T-cell (primary cell): Measurements from ENCODE around the gene BGN. TPM values are rescaled to one million over a fixed set of nuclear protein-coding genes. Genes with fewer than 3 reads are reported as not detected.

Experiments used
- ATAC-seq, 4 experiments: fragments of 200-7000 bp in 3 of 4; fragments of 150-1000 bp in 1 of 4; cut with Tn5 transposase; replicated peaks in 1 of 4; 1 replicate in 3 of 4; 2 replicates in 1 of 4; pipeline ENCODE4 v1.10.0; 2021; ENCODE audit warnings: moderate library complexity in 3 of 4, mild to moderate bottlenecking in 2 of 4, moderate number of reproducible peaks in 1 of 4
- CTCF ChIA-PET, 2 donors: fragments of 300-600 bp; sonication (Branson Sonifier 250); formaldehyde crosslinking; loops; one replicate each; lab custom pipeline; 2022; ENCODE audit warnings: antibody characterized with exemption in 2 of 2; lab: Charles Lee
- POLR2A ChIA-PET, 2 donors: fragments of 300-600 bp; sonication (Branson Sonifier 250); formaldehyde crosslinking; loops; one replicate each; lab custom pipeline; 2022; ENCODE audit warnings: antibody characterized with exemption in 2 of 2; lab: Charles Lee
- DNase-seq, 35 experiments: peaks; one replicate each; pipeline versions ENCODE4 v3.0.0 to v3.0.0-alpha.2; 2013 to 2023
- H3K27ac ChIP-seq: one replicate; pipeline ENCODE4 v1.5.1; 2013; ENCODE audit warnings: low read length
- H3K27me3 ChIP-seq, 2 experiments: replicated peaks in 1 of 2; 1 replicate in 1 of 2; 2 replicates in 1 of 2; pipeline versions ENCODE4 v1.6.1 to v1.7.0; 2013; ENCODE audit warnings: low read length in 1 of 2, mixed read lengths in 1 of 2; ENCODE audit not compliant: control insufficient read depth in 2 of 2, insufficient read depth in 2 of 2; ENCODE audit errors: extremely low read depth in 1 of 2
- H3K36me3 ChIP-seq, 2 donors: 1 replicate in 1 of 2; 2 replicates in 1 of 2; pipeline versions ENCODE4 v1.6.1 to v1.7.0; 2013; ENCODE audit warnings: low read length in 1 of 2; ENCODE audit not compliant: control insufficient read depth in 2 of 2, insufficient read depth in 1 of 2; ENCODE audit errors: extremely low read depth in 1 of 2
- H3K4me1 ChIP-seq, 2 experiments: 1 replicate in 1 of 2; 2 replicates in 1 of 2; pipeline versions ENCODE4 v1.6.1 to v1.7.0; 2013; ENCODE audit warnings: low read length in 2 of 2, mixed read lengths in 1 of 2; ENCODE audit not compliant: insufficient read depth in 2 of 2, control insufficient read depth in 1 of 2; ENCODE audit errors: extremely low read depth in 1 of 2
- H3K4me3 ChIP-seq, 2 donors: 1 replicate in 1 of 2; 2 replicates in 1 of 2; pipeline versions ENCODE4 v1.5.1 to v1.7.0; 2013; ENCODE audit warnings: mild to moderate bottlenecking in 2 of 2, low read length in 1 of 2, moderate library complexity in 1 of 2; ENCODE audit not compliant: control insufficient read depth in 1 of 2; ENCODE audit errors: extremely low read depth in 1 of 2
- H3K9me3 ChIP-seq: 2 replicates; pipeline ENCODE4 v1.7.0; 2013
- H3K27ac Mint-ChIP-seq, 2 donors: one replicate each; pipeline ENCODE4 v1.8.0; 2020 to 2021; ENCODE audit warnings: mild to moderate bottlenecking in 2 of 2, mixed read lengths in 2 of 2
- H3K27me3 Mint-ChIP-seq, 2 donors: one replicate each; pipeline ENCODE4 v1.8.0; 2021 to 2022; ENCODE audit warnings: mixed read lengths in 2 of 2
- H3K36me3 Mint-ChIP-seq: one replicate; pipeline ENCODE4 v1.8.0; 2021; ENCODE audit warnings: mixed read lengths
- H3K4me1 Mint-ChIP-seq, 3 donors: one replicate each; pipeline ENCODE4 v1.8.0; 2020 to 2022; ENCODE audit warnings: mixed read lengths in 3 of 3, mild to moderate bottlenecking in 1 of 3
- H3K4me3 Mint-ChIP-seq, 3 donors: one replicate each; pipeline ENCODE4 v1.8.0; 2020 to 2022; ENCODE audit warnings: mild to moderate bottlenecking in 3 of 3, mixed read lengths in 3 of 3, moderate library complexity in 3 of 3
- H3K9me3 Mint-ChIP-seq, 3 donors: one replicate each; pipeline ENCODE4 v1.8.0; 2020 to 2022; ENCODE audit warnings: mixed read lengths in 3 of 3
- WGBS: methylation state at CpG from one replicate; pipeline ENCODE4 v1.1.5; 2013; ENCODE audit warnings: missing lambda C conversion rate; ENCODE audit not compliant: insufficient coverage; 5-methylcytosine and 5-hydroxymethylcytosine counted together
- total RNA-seq, 35 experiments: library from RNA in 6 of 35; stranded (reverse) in 6 of 35; fragments of 120-200 nt in 1 of 35; gene quantifications; one replicate each; pipeline versions ENCODE4 v1.2.1 to v1.2.4 and lab custom pipeline; 2013 to 2026

The BGN gene
- total RNA-seq, 5 donors from 2014 or later (not counting 1 experiment from before 2014, with no cell fraction given): 0.25 to 0.70 (median 0.30) TPM; not detected in 2

GRCh38 chrX:153477901-153478300 lies 16.9 kb upstream of the BGN start:
- DNase-seq (no peak), ATAC-seq (no peak)
- H3K36me3 Mint-ChIP-seq: no peaks in the 10 kb centered on the region
- H3K4me1 Mint-ChIP-seq: peaks cover 5 to 12% (median 9%) of the 10 kb centered on the region in 3 donors
- peaks cover 0 to 3% of the 10 kb centered on the region in 2 experiments for H3K27me3 ChIP-seq
- no peaks in the 10 kb centered on the region for H3K9me3 Mint-ChIP-seq
- H3K27ac Mint-ChIP-seq: no peak overlapping the region
- no peaks in the 10 kb centered on the region for H3K27me3 Mint-ChIP-seq
- POLR2A ChIA-PET: no interaction called here
- CTCF ChIA-PET: no interaction called here
- H3K27ac ChIP-seq: no peak overlapping the region
- peaks cover 4 to 16% of the 10 kb centered on the region in 2 experiments for H3K4me1 ChIP-seq
- no peaks in the 10 kb centered on the region for H3K9me3 ChIP-seq
- no peaks in the 10 kb centered on the region for H3K36me3 ChIP-seq
- 93% methylated on average over 3 of the region's 9 CpGs for whole genome bisulfite sequencing
- no peak overlapping the region for H3K4me3 Mint-ChIP-seq
- no peak overlapping the region for H3K4me3 ChIP-seq

- H3K9me3 ChIP-seq: no peaks in the 10 kb centered on the region
- peaks cover 0 to 3% of the 10 kb centered on the region in 2 experiments for H3K27me3 ChIP-seq
- no peak for DNase-seq
- Mint-ChIP-seq H3K36me3 (no peaks in the 10 kb centered on the region), H3K4me3 (no peak overlapping the region), H3K4me1 (peaks cover 5 to 9% (median 7%) of the 10 kb centered on the region in 3 donors), H3K27me3 (no peaks in the 10 kb centered on the region), H3K27ac (no peak overlapping the region), H3K9me3 (no peaks in the 10 kb centered on the region)
- ChIA-PET CTCF (no interaction called here), POLR2A (no interaction called here)
- H3K4me3 ChIP-seq: no peak overlapping the region
- H3K36me3 ChIP-seq: no peaks in the 10 kb centered on the region
- H3K4me1 ChIP-seq: peaks cover 4 to 15% of the 10 kb centered on the region in 2 experiments
- ATAC-seq: no peak
- 83% methylated on average over 14 of the region's 16 CpGs for WGBS
- H3K27ac ChIP-seq: no peak overlapping the region
Observed at GRCh38 chrX:153478746-153479145, 16.0 kb upstream of the BGN start.

DNA sequence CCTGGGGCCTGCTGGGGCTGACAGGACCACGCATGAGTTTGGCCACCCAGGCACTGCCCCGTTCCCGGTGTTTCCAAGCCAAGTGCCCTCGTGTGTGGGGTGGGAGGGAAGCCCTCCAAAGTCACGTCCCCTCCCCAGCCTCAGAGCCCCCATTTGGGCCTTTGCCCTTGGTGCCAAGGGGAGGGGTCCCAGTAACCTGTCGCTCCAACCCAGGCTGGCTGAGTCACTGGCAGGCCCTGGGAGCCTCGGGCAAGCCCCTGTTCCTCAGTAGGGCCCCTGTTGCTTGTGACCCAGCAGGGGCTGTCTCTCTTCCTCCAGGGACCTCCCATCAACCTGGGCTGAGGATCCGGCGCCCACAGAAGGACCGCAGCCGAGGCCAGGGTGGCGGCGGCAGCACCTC lies 13.7 kb upstream of the BGN start:
- H3K4me1 ChIP-seq: no peaks in the 10 kb centered on the region
- H3K36me3 ChIP-seq: no peaks in the 10 kb centered on the region
- no peak overlapping the region for H3K4me3 ChIP-seq
- H3K9me3 Mint-ChIP-seq: no peaks in the 10 kb centered on the region
- no peak overlapping the region for H3K27ac ChIP-seq
- no peaks in the 10 kb centered on the region for H3K36me3 Mint-ChIP-seq
- no peaks in the 10 kb centered on the region for H3K27me3 Mint-ChIP-seq
- DNase-seq: no peak
- no peaks in the 10 kb centered on the region for H3K4me1 Mint-ChIP-seq
- no peak for ATAC-seq
- ChIA-PET POLR2A (no interaction called here), CTCF (no interaction called here)
- H3K27me3 ChIP-seq: peaks cover 0 to under 1% of the 10 kb centered on the region in 2 experiments
- no peak overlapping the region for H3K4me3 Mint-ChIP-seq
- no peak overlapping the region for H3K27ac Mint-ChIP-seq
- no peaks in the 10 kb centered on the region for H3K9me3 ChIP-seq
- 95% methylated on average over 6 of the region's 13 CpGs for WGBS

GRCh38 chrX:153482376-153483015 lies 12.3 kb upstream of the BGN start:
- Mint-ChIP-seq H3K27me3 (no peaks in the 10 kb centered on the region), H3K9me3 (no peaks in the 10 kb centered on the region), H3K4me3 (no peak overlapping the region), H3K27ac (no peak overlapping the region), H3K36me3 (no peaks in the 10 kb centered on the region), H3K4me1 (no peaks in the 10 kb centered on the region)
- ATAC-seq: no peak
- Histone ChIP-seq H3K27me3 (no peaks in the 10 kb centered on the region), H3K36me3 (no peaks in the 10 kb centered on the region), H3K27ac (no peak overlapping the region), H3K4me1 (no peaks in the 10 kb centered on the region), H3K4me3 (no peak overlapping the region), H3K9me3 (no peaks in the 10 kb centered on the region)
- ChIA-PET POLR2A (no interaction called here), CTCF (no interaction called here)
- 91% methylated on average over 6 of the region's 23 CpGs for WGBS
- DNase-seq: no peak

GRCh38 chrX:153485396-153486080 lies 9.2 kb upstream of the BGN start:
- POLR2A ChIA-PET: no interaction called here
- ATAC-seq: no peak
- CTCF ChIA-PET: no interaction called here

GRCh38 chrX:153486171-153486570 lies 8.6 kb upstream of the BGN start:
- WGBS: 93% methylated on average over 3 of the region's 10 CpGs
- no peak overlapping the region for H3K4me3 Mint-ChIP-seq
- CTCF ChIA-PET: no interaction called here
- no peak overlapping the region for H3K27ac Mint-ChIP-seq
- no peak overlapping the region for H3K4me3 ChIP-seq
- DNase-seq (no peak), ATAC-seq (no peak)
- no peaks in the 10 kb centered on the region for H3K9me3 Mint-ChIP-seq
- no peaks in the 10 kb centered on the region for H3K36me3 Mint-ChIP-seq
- H3K36me3 ChIP-seq: no peaks in the 10 kb centered on the region
- H3K27ac ChIP-seq: no peak overlapping the region
- H3K27me3 Mint-ChIP-seq: no peaks in the 10 kb centered on the region
- no peaks in the 10 kb centered on the region for H3K4me1 Mint-ChIP-seq
- no peaks in the 10 kb centered on the region for H3K4me1 ChIP-seq
- H3K27me3 ChIP-seq: no peaks in the 10 kb centered on the region
- POLR2A ChIA-PET: no interaction called here
- H3K9me3 ChIP-seq: no peaks in the 10 kb centered on the region

More at GRCh38 chrX:153485396-153486080, 9.2 kb upstream of the BGN start:
- Histone ChIP-seq H3K27me3 (no peaks in the 10 kb centered on the region), H3K4me1 (no peaks in the 10 kb centered on the region), H3K27ac (no peak overlapping the region), H3K4me3 (no peak overlapping the region), H3K36me3 (no peaks in the 10 kb centered on the region), H3K9me3 (no peaks in the 10 kb centered on the region)
- H3K9me3 Mint-ChIP-seq: no peaks in the 10 kb centered on the region
- WGBS: 67% methylated on average over 16 of the region's 30 CpGs
- no peaks in the 10 kb centered on the region for H3K36me3 Mint-ChIP-seq
- H3K27ac Mint-ChIP-seq: no peak overlapping the region
- DNase-seq: no peak
- no peaks in the 10 kb centered on the region for H3K4me1 Mint-ChIP-seq
- H3K27me3 Mint-ChIP-seq: no peaks in the 10 kb centered on the region
- no peak overlapping the region for H3K4me3 Mint-ChIP-seq
